PC-3 (cell line): ENCODE data around the gene ENPP3.

ENCODE experiments used
- EZH2 ChIP-seq: fragments of 300-600 bp; sonication (generic); IDR thresholded peaks from one replicate; pipeline ENCODE4 v1.6.1; 2017; ENCODE audit warnings: antibody characterized with exemption, mild to moderate bottlenecking, low read length; ENCODE audit not compliant: unreplicated experiment
- EZH2phosphoT487 ChIP-seq: fragments of 300-600 bp; sonication (generic); IDR thresholded peaks from 2 replicates; pipeline ENCODE4 v1.6.1; 2018; ENCODE audit warnings: mild to moderate bottlenecking, antibody characterized with exemption, low read length, borderline replicate concordance
- TF ChIP-seq, protein P1 (sequence below): fragments of 300-600 bp; sonication (generic); conservative IDR thresholded peaks from 2 replicates; pipeline ENCODE4 v1.5.1; 2017; ENCODE audit warnings: antibody characterized with exemption, low read depth, mild to moderate bottlenecking, low read length

DNA sequence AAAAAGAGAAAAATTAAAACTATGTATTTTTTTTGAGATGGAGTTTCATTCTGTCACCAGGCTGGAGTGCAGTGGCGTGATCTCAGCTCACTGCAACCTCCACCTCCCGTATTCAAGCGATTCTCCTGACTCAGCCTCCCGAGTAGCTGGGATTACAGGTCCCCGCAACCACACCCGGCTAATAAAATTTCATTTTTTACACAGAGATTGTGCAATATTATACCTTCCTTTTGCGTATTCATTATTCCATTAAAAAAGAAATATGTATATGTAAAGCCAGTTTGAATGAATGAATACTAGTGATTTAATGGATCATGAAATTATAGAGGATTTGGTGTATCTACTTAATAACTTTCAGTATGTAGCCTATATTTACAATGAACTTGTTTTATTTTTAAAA, 111.9 kb downstream of the ENPP3 start:
- TF ChIP-seq, protein P1, sequence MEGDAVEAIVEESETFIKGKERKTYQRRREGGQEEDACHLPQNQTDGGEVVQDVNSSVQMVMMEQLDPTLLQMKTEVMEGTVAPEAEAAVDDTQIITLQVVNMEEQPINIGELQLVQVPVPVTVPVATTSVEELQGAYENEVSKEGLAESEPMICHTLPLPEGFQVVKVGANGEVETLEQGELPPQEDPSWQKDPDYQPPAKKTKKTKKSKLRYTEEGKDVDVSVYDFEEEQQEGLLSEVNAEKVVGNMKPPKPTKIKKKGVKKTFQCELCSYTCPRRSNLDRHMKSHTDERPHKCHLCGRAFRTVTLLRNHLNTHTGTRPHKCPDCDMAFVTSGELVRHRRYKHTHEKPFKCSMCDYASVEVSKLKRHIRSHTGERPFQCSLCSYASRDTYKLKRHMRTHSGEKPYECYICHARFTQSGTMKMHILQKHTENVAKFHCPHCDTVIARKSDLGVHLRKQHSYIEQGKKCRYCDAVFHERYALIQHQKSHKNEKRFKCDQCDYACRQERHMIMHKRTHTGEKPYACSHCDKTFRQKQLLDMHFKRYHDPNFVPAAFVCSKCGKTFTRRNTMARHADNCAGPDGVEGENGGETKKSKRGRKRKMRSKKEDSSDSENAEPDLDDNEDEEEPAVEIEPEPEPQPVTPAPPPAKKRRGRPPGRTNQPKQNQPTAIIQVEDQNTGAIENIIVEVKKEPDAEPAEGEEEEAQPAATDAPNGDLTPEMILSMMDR = no peak
- TF ChIP-seq EZH2 = no peak
- TF ChIP-seq EZH2phosphoT487 = no peak
